ENCODE data around the gene SYNE1. TPM values are rescaled to one million over a fixed set of nuclear protein-coding genes. Genes with fewer than 3 reads are reported as not detected.

SYNE1 gene
- total and polyA plus RNA-seq, 10 donors, result 27.8 to 336 (median 247) TPM

- Histone ChIP-seq H3K9me3 (no peaks in the 10 kb centered on the region), H3K4me1 (peaks cover 5 to 17% (median 10%) of the 10 kb centered on the region in 6 donors), H3K27me3 (replicated peaks in 1 of 7) (no peaks in the 10 kb centered on the region), H3K27ac (peak overlapping the region in 4 of 8 donors; percentile 8 to 55 (median 32)), H3K36me3 (no peaks in the 10 kb centered on the region), H3K4me3 (no peak overlapping the region)
- DNase-seq, result no peak
- intact Hi-C loops (cut with DNase I; ENCODE audit: low total_unique reads), result no loop called here
- TF ChIP-seq POLR2A (IDR thresholded peaks at IDR 0.05) (no peak), CTCF (IDR thresholded peaks at IDR 0.05 in 8 of 11, conservative IDR thresholded peaks at IDR 0.05 in 3 of 11) (no peak), POLR2AphosphoS5 (IDR thresholded peaks at IDR 0.05) (no peak)
- WGBS, 5 donors, result 24 to 49% (median 35%) methylated on average over 6 to 7 of the region's 7 CpGs
Observed at GRCh38 chr6:152100183-152100618, 537.0 kb downstream of the SYNE1 start.

DNA sequence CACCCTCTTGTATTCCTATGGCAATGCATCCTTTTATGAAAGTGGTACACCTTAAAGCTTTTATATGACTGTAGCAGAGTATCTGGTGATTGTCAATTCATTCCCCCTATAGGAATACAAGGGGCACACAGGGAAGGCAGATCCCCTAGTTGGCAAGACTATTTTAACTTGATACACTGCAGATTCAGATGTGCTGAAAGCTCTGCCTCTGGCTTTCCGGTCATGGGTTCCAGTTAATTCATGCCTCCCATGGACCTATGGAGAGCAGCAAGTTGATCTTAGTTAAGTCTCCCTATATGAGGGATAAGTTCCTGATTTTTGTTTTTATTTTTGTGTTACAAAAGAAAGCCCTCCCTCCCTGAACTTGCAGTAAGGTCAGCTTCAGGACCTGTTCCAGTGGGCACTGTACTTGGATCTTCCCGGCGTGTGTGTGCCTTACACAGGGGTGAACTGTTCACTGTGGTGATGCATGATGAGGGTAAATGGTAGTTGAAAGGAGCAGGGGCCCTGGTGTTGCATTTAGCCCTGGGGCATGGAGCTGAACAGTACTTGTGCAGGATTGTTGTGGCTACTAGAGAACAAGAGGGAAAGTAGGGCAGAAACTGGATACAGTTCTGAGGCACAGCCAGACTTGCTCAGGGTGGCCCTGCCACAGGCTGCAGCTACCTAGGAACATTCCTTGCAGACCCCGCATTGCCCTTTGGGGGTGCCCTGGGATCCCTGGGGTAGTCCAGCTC, 537.5 kb downstream of the SYNE1 start:
- DNase-seq, result no peak
- Histone ChIP-seq H3K9me3 (no peaks in the 10 kb centered on the region), H3K27me3 (replicated peaks in 1 of 7) (no peaks in the 10 kb centered on the region), H3K27ac (peak overlapping the region in 4 of 8 donors; percentile 8 to 55 (median 32)), H3K4me1 (peaks cover 5 to 17% (median 10%) of the 10 kb centered on the region in 6 donors), H3K36me3 (no peaks in the 10 kb centered on the region), H3K4me3 (no peak overlapping the region)
- WGBS, 5 donors, result 90 to 100% (median 94%) methylated on average over 3 to 4 of the region's 4 CpGs
- no peak for TF ChIP-seq POLR2AphosphoS5 (IDR thresholded peaks at IDR 0.05)
- TF ChIP-seq POLR2A (IDR thresholded peaks at IDR 0.05), result no peak
- no peak for TF ChIP-seq CTCF (IDR thresholded peaks at IDR 0.05 in 8 of 11, conservative IDR thresholded peaks at IDR 0.05 in 3 of 11)
- intact Hi-C loops (cut with DNase I; ENCODE audit: low total_unique reads), result no loop called here

GRCh38 chr6:152098683-152099082, 538.5 kb downstream of the SYNE1 start:
- Histone ChIP-seq H3K27ac (no peak overlapping the region), H3K36me3 (no peaks in the 10 kb centered on the region), H3K27me3 (replicated peaks in 1 of 7) (no peaks in the 10 kb centered on the region), H3K4me3 (no peak overlapping the region), H3K4me1 (peaks cover 5 to 17% (median 10%) of the 10 kb centered on the region in 6 donors), H3K9me3 (no peaks in the 10 kb centered on the region)
- DNase-seq, result no peak
- intact Hi-C loops (cut with DNase I; ENCODE audit: low total_unique reads), result no loop called here
- TF ChIP-seq CTCF (IDR thresholded peaks at IDR 0.05 in 8 of 11, conservative IDR thresholded peaks at IDR 0.05 in 3 of 11) (no peak), POLR2AphosphoS5 (IDR thresholded peaks at IDR 0.05) (no peak), POLR2A (IDR thresholded peaks at IDR 0.05) (no peak)
- 85 to 94% (median 88%) methylated on average over 14 of the region's 14 CpGs for WGBS, 5 donors

GRCh38 chr6:152096863-152097496, 540.2 kb downstream of the SYNE1 start:
- H3K4me3 ChIP-seq, result no peak overlapping the region
- H3K9me3 ChIP-seq, result no peaks in the 10 kb centered on the region
- intact Hi-C loops (cut with DNase I; ENCODE audit: low total_unique reads), result no loop called here
- H3K27ac ChIP-seq, result no peak overlapping the region
- no peaks in the 10 kb centered on the region for H3K36me3 ChIP-seq
- TF ChIP-seq POLR2A (IDR thresholded peaks at IDR 0.05) (no peak), POLR2AphosphoS5 (IDR thresholded peaks at IDR 0.05) (no peak), CTCF (IDR thresholded peaks at IDR 0.05 in 8 of 11, conservative IDR thresholded peaks at IDR 0.05 in 3 of 11) (no peak)
- H3K4me1 ChIP-seq, result peaks cover 5 to 17% (median 10%) of the 10 kb centered on the region in 6 donors
- DNase-seq, result no peak
- H3K27me3 ChIP-seq (replicated peaks in 1 of 7), result no peaks in the 10 kb centered on the region
- WGBS, 5 donors, result 82 to 92% (median 87%) methylated on average over 5 of the region's 5 CpGs
